DMS 273 (cell line): ENCODE results near the gene ZBTB7B.

Experiments
- DNase-seq: peaks from one replicate; lab custom pipeline; 2025; ENCODE audit not compliant: unreplicated experiment; lab: John Stamatoyannopoulos, UW

Gene ZBTB7B

DNA sequence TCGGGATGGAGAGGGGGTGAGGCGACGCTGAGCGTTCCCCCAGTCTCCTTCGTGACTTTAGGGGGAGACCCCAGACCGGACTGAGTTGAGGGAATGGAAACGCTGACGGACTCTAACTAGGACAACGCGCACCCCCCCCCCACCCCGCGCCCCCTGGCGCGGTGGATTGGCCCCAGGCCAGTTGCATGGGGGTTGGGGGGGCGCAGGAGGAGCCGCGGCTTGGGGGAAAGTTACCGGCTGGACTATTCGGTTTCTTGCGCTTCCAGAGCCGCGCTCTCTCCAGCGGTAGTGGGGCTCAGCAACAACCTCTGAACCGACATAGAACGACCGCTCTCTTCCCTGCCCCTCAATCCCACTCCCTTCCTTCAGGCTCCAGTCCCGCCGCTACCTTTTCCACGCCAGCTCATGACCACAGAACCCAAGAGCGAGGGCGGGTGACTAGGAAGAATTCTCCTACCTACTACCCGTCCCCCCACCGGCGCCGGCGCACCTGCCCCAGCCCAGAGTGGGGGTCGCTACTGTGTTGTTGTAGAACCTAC, 694 bp downstream of the ZBTB7B start:
- DNase-seq, result peak; percentile 71

DNA sequence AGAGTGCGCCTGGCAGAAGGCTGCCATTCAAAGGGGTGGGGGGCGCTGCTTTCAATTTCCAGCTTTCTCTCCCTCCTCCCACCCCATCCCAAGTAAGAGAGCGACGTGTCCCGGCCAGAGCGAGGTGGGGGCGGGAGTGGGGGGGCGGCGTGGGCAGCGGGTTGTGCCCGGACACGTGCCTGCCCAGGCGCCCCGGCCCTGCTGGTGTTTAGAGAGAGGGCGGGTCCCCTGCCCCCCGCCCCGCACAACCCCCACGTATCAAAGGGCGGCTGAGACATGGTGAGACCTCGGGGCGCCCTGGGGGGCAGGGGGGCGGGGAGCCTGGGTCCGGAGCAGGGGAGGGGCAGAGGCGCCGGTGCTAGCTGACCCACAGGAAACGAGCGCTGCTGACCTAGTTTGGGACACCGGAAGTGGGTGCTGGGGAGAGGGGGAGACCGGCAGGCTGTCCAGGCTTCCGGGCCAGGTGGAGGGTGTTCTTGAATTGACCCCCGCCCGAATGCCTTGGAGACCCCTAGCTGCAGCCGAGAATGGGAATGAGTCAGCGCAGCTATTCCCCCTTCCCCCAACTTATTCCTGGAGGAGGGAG, 1.3 kb downstream of the ZBTB7B start:
- DNase-seq, result peak; percentile 71

DNA sequence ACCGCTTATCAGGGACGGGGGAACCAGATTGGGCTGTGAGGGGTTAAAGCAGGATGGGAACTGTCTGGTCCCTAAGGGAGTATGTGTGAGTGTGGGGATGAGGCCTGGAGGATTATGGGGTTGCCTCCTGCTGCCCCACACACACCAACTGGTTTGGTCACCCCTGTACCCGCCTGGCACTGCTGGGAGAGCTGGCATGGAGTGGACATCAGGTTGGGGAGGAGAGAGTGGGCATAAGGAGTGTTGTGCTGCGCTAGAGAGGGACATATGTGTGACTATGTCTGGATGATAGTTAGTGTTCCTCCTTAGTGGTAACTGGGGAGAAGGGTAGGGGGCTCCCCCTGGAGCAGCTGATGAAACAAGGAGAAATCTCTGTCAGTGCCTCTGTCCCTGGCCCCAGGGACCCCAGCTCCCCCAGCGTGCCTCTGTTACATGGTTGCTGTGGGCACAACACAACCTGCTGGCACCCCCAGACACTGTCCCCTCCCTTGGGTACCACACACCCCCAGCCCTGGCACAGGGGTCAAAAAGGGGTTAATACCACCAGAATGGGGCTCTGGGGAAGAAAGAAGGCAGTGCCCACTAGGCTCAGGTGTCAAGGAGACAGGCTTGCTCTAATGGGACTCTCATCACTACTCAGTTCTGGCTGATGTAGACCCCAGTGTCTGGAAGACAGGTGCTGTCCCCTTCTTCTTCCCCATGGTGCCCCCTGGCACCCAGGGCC, 1.9 kb downstream of the ZBTB7B start:
- DNase-seq, result no peak

DNA sequence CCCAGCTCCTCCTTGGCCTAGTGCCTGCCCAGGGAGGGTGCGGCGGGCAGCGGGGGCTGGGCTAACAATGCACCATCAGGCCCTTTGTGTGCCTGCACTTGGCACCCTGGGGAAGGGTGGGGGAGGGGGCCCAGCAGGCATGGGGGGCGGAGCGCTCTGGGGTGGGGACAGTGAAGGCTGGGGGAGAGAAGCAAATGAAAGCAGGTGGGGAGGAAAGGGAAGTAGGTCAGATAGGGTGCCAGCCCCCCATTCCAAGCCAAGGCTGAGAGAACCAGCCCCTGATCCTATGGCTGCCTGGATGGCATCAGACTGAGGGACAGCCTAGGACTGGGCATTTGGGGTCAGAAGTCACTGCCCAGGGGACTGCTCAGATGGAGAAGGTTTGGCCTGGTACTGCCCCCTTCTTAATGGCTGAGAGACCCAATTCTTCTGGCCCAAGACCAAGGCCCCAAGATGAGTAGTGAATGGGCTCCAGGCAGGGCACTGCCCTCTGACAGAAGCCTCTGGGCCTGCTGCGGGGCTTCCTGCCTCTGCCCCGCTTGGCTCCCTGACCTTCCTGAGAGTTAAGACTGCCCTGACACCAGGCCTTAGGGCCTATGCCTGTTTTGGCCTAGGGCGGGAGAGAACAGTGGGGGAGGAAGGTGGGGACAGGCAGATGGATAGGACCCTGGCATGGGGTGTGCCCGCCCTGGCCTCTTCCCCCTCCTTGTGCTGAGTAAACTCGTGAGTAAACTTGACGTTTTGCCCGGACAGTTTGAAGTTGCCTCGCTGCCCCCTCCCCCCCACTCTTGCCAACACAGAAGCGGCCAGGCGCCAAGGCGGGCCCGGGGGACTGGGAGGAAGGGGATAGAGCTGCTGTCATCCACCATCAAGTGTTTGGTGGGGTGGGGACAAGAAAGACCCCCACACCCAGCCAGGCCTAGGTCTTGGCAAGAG, 2.7 kb downstream of the ZBTB7B start:
- DNase-seq, result peak; percentile 79

DNA sequence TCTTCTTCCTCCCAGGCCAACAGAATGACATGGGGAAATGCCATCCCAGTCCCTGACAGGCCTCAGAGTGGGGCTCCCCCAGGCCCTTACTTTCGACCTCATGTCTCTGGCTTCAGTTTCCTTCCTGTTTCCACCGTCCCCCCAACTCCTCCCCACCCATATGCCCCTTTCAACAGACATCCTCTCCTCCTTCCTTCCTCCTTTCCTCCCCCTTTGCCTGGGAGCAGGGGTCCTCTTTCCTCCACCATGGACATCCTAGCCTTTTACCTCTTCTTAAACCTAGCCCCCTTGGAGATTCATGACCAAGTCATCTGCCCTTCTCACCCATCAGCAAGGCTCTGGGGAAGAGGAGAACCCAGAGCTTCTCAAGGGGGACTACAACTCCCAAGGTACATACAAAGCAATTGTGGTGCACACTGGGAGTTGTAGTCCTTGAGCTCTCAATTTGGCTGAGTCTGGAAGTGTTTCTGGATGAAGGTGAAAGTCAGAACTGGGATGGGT, 4.0 kb downstream of the ZBTB7B start:
- DNase-seq, result peak; percentile 77

DNA sequence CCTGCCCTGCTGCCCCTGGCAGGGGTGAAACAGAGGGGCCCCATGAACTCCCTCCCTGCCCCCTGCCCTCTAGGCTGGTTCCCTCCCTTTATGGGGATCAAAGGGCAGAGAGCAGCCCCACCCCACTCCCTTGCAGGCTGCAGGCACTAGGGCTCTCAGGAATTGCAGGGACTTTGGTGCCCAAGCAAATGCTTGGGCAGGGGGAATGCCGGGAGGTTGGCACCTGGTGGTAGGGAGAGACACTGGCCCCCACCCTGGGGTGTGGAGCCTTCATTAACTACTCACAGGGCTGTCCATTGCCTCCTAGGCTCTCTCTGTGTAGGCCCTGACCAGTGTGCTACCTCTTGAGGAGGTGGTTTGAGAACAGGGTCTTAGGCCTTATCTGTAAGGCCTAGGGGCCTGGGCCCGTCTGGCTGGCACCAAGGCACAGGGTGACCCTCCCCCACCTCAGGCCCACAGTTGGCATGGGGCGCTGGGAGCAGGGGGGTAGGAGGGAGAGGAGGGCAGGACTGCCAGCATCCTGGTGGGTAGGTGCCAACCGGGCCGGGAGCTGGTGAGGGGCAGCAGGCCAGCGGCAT, 4.7 kb downstream of the ZBTB7B start:
- no peak for DNase-seq

DNA sequence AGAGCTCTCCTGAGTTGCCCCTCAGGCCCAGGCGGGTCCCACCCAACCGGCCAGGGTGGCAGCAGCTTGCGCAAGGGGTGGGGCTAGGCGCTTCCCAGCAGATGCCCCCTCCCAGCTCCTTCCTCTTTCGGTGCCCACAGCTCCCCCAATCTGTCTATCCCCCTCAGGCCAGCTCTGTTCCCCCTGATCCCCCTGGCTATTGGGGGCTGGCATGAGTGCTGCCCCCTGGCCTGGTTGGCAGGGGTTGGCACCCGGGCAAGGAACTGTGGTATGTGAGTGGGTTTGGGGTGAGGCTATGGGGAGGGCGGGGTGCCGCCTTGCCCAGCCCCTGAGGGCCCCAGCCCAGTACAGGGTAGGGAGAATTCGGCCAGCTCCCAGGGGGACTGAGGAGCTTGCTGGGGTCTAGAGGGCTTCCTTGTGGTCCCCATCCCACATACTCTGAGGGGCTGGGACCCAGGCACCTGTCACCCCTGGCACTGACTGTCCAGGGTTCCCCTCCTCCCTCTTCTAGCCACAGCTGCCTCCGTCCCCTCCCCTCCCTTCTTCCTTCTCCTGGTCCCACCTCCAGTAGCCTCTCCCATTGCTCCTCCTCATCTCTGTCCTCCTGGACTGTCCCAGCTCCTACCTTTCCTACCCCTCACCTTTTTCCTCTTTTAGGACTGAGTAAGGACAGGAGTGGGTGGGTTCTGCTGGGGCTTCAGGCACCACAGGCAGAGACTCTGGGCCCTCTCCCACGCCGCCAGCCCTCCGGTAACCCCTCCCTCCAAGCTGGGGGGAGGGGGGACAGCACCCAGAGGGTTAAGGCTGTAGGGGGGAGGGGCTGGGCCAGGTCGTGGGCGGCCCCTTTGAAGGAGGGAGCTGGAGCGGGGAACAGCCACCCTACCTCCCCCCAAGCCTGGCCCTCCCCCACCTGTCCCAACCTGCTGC, 5.7 kb downstream of the ZBTB7B start:
- DNase-seq, result no peak

DNA sequence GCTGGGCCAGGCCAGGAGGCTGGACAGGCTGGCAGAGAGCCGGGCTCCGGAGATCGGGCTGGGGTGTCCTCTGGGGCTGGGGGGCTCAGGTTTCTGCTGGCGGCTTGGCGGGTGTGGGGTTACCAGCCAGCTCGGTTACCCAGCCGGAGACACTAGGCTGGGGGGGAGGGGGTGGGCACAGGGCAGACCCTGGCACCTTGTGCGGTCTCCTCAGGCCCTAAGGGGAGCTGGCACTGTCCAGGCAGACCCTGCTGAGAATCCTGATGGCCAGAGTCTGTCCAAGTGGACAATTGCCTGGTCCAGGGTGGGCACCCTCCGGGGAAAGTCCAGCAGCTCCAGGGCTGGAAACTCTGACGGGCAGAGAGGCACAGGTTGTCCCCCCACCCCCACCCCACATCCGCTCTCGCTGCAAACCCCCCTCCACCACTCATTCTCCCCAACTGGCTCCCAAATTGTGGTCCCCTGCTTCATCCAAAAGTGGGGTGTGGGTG, 6.7 kb downstream of the ZBTB7B start:
- no peak for DNase-seq

DNA sequence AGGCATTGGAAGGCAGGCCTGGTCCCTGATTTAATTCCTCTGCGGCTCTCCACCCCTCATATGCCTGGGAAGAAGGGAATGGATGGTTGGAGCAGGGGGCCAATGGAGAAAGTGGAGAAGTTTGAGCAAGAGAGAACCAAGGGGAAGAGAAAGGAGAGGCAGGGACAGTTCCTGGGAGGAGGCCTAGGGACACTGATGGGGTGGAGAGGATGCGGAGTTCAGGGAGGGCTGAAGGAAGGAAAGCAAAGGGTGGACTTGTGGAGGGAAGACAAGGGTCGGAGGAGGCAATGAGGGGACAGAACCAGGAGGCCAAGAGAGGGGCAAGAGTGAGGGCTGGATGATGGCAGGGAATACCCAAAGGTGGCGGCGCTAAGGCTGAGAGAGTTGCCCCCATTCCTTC, 7.1 kb downstream of the ZBTB7B start:
- DNase-seq, result no peak

DNA sequence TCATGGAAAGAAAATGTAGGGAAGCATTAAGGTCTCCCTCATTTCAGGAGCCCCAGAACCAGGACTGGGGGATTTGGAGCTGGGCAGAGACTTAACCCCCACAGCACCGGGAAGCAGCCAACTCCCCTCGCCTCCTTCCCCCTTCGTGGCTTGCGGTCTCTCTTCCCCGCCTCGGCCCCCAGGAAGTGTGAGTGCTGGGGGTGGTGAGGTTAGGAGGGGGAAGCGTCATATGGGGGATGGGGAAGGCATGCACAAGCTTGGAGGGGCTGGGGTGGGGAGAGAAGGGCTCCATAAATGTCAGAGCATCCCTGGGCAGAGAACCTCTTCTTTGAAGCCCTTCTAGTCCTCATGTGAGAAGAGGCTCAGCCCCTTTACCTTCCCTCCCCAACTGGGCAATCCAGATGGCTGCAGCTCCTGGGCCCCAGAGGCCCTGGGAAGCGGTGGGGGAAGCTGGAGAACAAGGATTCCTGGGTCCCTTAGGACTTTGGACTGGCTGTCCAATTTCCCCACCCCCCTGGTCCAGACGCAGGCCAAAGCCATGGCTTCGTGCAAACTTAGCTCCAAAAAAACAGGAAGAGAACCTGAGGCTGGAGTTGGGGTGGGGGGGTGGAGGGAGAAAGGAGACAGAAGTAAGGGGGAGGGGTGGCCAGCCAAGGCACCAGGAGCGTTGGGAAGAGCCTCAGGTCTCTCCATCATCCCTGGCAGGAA, 7.8 kb downstream of the ZBTB7B start:
- no peak for DNase-seq

DNA sequence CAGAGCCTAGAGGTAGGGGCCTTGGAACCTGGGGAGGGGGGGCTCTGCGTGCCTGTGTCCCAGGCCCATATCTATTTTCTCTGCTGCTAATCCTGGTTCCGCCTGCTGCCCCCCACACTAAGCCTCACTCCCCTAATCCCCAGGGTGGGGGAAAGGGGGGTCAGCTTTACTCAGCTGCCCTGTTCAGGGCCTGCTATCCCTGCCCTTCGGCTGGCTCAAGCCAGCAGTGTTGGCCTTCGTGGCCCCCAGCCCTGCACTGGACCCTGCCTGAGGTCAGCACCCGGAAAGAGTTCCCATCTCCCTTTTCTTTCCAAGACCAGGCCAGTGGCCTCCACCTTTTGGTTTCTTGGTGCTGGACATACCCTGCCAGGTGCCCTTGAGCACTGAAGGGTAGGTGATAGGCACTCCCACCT, 8.4 kb downstream of the ZBTB7B start:
- DNase-seq, result no peak

DNA sequence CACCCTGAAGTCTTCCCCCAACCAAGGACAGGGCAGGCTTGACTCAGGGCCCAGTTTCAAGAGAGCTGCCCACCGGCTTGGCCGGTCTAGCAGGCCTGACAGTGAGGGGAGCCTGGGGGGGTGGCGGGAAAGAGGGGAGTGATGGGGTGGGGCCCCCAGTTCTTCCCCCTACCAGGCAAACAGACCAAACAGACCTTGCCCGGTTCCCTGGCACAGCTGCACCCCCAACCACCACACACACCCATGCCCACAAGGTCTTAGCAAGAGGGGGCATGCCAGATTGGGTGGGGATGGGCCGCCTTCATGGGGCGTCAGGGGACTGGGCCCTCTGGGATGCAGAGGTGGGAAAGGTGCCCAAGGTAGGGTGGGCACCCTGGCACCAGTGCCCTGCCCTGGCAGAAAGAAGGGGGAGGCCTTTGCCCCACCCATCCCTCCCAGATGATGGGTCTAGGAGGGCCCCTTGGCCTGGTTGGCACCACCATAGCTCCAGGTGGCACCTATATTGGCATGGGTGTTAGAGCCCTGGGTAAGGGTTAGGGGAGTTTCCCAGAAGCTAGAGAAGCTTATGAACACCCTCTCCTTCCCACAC, 8.9 kb downstream of the ZBTB7B start:
- no peak for DNase-seq

DNA sequence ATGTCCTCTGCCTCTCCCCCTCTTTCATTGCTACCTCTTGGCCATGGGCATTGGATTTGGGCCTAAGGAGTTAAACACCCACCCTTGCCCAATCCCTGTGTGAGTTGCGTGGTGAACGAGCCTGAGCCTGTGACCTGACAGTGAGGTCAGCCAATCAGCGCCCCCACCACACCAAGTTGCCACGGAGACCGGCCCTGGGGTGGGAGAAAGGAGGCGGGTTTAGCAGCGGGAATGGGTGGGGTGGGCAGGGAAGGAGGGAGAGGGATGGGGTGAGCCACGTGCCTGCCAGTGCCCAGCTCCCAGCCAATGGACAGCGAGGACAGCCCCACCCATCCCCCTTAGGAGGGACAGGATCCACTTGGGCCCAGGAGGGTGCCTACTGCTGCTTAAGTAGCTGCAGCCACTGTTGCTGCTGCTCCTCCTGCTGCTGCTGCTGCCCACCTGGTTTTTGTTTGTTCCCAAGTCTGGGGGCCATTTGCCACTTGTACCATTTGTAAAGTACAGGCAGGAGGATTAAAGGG, 9.5 kb downstream of the ZBTB7B start:
- peak; percentile 95 for DNase-seq

DNA sequence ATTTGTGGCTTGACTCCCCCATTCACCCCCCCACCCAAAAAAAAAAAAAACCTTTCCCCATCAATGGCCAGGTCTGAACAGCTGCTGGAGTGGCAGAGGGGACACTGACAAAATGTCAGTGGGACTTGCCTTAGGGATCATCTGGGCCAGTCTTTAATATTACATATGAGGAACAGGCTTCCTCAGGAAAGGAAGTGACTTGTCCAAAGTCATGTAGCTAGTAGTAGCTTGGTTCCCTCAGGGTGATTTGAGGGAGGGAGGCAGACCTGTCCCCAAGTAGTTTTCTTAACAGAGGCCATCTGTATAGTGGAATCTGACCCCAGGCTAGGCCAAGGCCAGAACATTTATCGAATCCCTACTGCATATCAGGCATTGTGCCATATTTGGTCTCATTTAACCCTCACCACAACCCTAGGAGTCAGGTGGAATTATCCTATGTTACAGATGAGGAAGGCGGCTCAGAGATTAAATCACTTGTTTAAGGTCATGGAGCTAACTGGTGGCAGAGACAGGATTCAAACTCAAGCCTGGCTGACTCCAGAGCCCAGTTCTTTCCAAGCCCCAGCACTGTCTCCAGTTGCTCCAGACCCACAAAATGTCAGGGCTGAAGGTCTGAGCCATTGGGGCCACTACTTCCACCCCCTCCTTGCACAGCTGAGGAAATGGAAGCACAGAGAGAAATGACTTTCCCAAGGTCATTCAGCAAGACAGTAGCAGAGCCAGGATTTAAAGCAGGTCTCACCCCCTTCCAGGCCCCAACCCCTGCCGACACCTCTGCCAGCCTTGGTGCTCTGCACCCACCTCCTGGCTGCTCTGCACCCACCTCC, 10.4 kb downstream of the ZBTB7B start:
- DNase-seq, result no peak

DNA sequence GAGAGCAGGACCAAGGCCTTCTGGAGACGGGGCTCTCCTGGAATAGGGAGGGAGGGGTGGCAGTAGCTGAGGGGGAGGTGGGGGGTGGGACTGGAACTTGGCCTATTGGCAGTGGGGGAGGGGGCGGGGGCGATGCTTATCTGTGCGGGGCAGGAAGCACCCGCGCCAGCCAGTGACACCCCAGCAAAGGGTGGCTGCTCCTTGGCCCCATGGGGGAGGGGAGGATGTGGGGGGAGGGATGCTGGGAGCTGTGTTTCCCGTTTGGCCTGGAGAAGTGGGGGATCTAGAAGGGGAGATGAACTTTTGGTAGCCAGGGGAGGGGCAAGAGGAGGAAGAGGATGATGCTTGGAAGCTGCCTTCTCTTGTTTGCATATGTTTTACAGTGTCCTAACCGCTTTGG, 11.0 kb downstream of the ZBTB7B start:
- DNase-seq, result no peak

DNA sequence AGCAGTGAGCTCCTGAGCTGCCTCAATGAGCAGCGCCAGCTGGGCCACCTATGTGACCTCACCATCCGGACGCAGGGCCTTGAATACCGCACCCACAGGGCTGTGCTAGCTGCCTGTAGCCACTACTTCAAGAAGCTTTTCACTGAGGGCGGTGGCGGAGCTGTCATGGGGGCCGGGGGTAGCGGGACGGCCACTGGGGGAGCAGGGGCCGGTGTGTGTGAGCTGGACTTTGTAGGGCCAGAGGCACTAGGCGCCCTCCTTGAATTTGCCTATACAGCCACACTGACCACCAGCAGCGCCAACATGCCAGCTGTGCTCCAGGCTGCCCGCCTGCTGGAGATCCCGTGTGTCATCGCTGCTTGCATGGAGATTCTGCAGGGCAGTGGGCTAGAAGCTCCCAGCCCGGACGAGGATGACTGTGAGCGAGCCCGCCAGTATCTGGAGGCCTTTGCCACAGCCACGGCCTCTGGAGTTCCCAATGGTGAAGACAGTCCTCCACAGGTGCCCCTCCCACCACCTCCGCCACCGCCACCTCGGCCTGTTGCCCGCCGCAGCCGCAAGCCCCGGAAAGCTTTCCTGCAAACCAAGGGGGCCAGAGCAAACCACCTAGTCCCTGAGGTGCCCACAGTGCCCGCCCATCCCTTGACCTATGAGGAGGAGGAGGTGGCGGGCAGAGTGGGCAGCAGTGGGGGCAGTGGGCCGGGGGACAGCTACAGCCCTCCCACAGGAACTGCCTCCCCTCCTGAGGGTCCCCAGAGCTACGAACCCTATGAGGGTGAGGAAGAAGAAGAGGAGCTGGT, 12.3 kb downstream of the ZBTB7B start:
- DNase-seq, result no peak
